ENCODE results near the gene SUPT3H. TPM values are rescaled to one million over a fixed set of nuclear protein-coding genes. Genes with fewer than 3 reads are reported as not detected.

SUPT3H gene
- total and polyA plus RNA-seq, 4 donors = 0.85 to 4.8 (median 2.4) TPM

GRCh38 chr6:45126033-45126432 is 251.7 kb downstream of the SUPT3H start (continued):
- TF ChIP-seq CTCF (IDR thresholded peaks at IDR 0.05; ENCODE audit: low read depth, low read length, missing input control) = no peak
- no peak for TF ChIP-seq JUND (IDR thresholded peaks at IDR 0.05)

GRCh38 chr6:45123023-45123422 is 254.7 kb downstream of the SUPT3H start:
- DNase-seq (ENCODE audit: low spot score) = no peak
- 94% methylated on average over 1 of the region's 1 CpG for WGBS
- no peak for TF ChIP-seq ATF3 (IDR thresholded peaks at IDR 0.05)
- TF ChIP-seq JUND (IDR thresholded peaks at IDR 0.05) = no peak
- TF ChIP-seq ZBTB33 (IDR thresholded peaks at IDR 0.05) = no peak

GRCh38 chr6:45118754-45119153 is 259.0 kb downstream of the SUPT3H start:
- no peaks in the 10 kb centered on the region for H3K4me1 ChIP-seq (ENCODE audit: control insufficient read depth in 4 of 4, insufficient read depth in 4 of 4, low read length in 3 of 4)
- no peak overlapping the region for H3K9ac ChIP-seq (ENCODE audit: low read depth in 1 of 2, low read length in 2 of 2)
- H3K4me3 ChIP-seq (ENCODE audit: low read depth in 1 of 3, low read length in 3 of 3) = no peak overlapping the region
- H3K36me3 ChIP-seq (ENCODE audit: control insufficient read depth in 4 of 4, insufficient read depth in 3 of 4, low read depth in 1 of 4, low read length in 3 of 4) = no peaks in the 10 kb centered on the region
- 89% methylated on average over 1 of the region's 1 CpG for WGBS
- H3K9me3 ChIP-seq (ENCODE audit: control insufficient read depth in 4 of 4, low read length in 3 of 4) = no peaks in the 10 kb centered on the region
- no peak for DNase-seq (ENCODE audit: low spot score)
- H3K27me3 ChIP-seq (ENCODE audit: control insufficient read depth in 4 of 4, insufficient read depth in 4 of 4, low read length in 3 of 4) = no peaks in the 10 kb centered on the region
- TF ChIP-seq GABPA (IDR thresholded peaks at IDR 0.05 in 1 of 2, conservative IDR thresholded peaks at IDR 0.05 in 1 of 2) (no peak), CTCF (IDR thresholded peaks at IDR 0.05; ENCODE audit: low read depth, low read length, missing input control) (no peak), JUND (IDR thresholded peaks at IDR 0.05) (no peak), TAF1 (conservative IDR thresholded peaks at IDR 0.05) (no peak), ATF3 (IDR thresholded peaks at IDR 0.05) (no peak), MAX (IDR thresholded peaks at IDR 0.05) (no peak), HNF4A (conservative IDR thresholded peaks at IDR 0.05) (no peak), SP1 (IDR thresholded peaks at IDR 0.05) (no peak), RAD21 (IDR thresholded peaks at IDR 0.05) (no peak), RXRA (IDR thresholded peaks at IDR 0.05) (no peak), ZBTB33 (IDR thresholded peaks at IDR 0.05) (no peak), EGR1 (IDR thresholded peaks at IDR 0.05; ENCODE audit: low read depth in 2 of 2) (no peak), FOXA2 (IDR thresholded peaks at IDR 0.05) (no peak), FOXA1 (IDR thresholded peaks at IDR 0.05) (no peak), NR2F2 (IDR thresholded peaks at IDR 0.05) (no peak), HNF4G (IDR thresholded peaks at IDR 0.05) (no peak), REST (IDR thresholded peaks at IDR 0.05) (no peak), YY1 (IDR thresholded peaks at IDR 0.05) (no peak)
- no peak overlapping the region for H3K27ac ChIP-seq (ENCODE audit: low read depth in 1 of 2, low read length in 2 of 2)

More at GRCh38 chr6:45123023-45123422, 254.7 kb downstream of the SUPT3H start:
- H3K9me3 ChIP-seq (ENCODE audit: control insufficient read depth in 4 of 4, low read length in 3 of 4) = no peaks in the 10 kb centered on the region
- no peak overlapping the region for H3K9ac ChIP-seq (ENCODE audit: low read depth in 1 of 2, low read length in 2 of 2)
- H3K4me3 ChIP-seq (ENCODE audit: low read depth in 1 of 3, low read length in 3 of 3) = no peak overlapping the region
- no peak overlapping the region for H3K27ac ChIP-seq (ENCODE audit: low read depth in 1 of 2, low read length in 2 of 2)
- no peaks in the 10 kb centered on the region for H3K36me3 ChIP-seq (ENCODE audit: control insufficient read depth in 4 of 4, insufficient read depth in 3 of 4, low read depth in 1 of 4, low read length in 3 of 4)
- no peaks in the 10 kb centered on the region for H3K4me1 ChIP-seq (ENCODE audit: control insufficient read depth in 4 of 4, insufficient read depth in 4 of 4, low read length in 3 of 4)
- no peaks in the 10 kb centered on the region for H3K27me3 ChIP-seq (ENCODE audit: control insufficient read depth in 4 of 4, insufficient read depth in 4 of 4, low read length in 3 of 4)
